GM21529 (cell line): ENCODE data around the gene ABCC12.
"Not testable (repeated sequence)": the region's sequence is repeated elsewhere in the genome, so short reads cannot be mapped to it uniquely, and the experiment has no call there.

Experiments used
- ATAC-seq: cut with Tn5 transposase; IDR thresholded peaks from one replicate; pipeline ENCODE4 v1.9.1; 2021; ENCODE audit not compliant: unreplicated experiment

ABCC12 gene

GRCh38 chr16:48155926-48156789, at the start of gene ABCC12:
ABCC12 (minus strand) TSS chr16:48155993; CDS start chr16:48146424, 9,569 bp downstream.
- ATAC-seq, result no peak

- no peak for ATAC-seq
Measured at GRCh38 chr16:48204825-48205151, 49.0 kb upstream of the ABCC12 start.

- ATAC-seq, result no peak
Measured at GRCh38 chr16:48203974-48204824, 48.4 kb upstream of the ABCC12 start.

GRCh38 chr16:48201515-48202201, 45.9 kb upstream of the ABCC12 start:
- ATAC-seq, result no peak

DNA sequence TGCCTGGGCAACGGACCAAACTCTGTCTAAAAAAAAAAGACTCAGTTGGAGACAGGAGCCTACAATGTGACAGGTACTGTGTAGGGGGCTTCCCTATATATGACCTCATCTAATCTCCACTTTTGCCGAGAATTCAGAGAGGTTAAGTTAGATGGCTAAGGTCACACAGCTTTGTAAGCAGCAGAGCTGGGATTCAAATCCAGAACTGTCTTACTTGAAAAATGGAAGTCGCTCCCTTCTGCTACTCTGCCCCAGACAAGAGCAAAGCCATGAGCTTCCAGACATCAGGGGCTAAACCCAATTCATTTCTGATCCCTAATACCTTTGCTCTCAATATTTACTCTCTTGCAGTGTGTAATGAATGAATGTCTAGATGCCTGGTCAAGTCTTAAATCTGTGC, 41.5 kb upstream of the ABCC12 start:
- no peak for ATAC-seq

- ATAC-seq, result no peak
Measured at GRCh38 chr16:48194828-48195556, 39.2 kb upstream of the ABCC12 start.

GRCh38 chr16:48193846-48194245, 38.1 kb upstream of the ABCC12 start:
- no peak for ATAC-seq

GRCh38 chr16:48188449-48189102, 32.8 kb upstream of the ABCC12 start:
- peak; percentile 92 for ATAC-seq

DNA sequence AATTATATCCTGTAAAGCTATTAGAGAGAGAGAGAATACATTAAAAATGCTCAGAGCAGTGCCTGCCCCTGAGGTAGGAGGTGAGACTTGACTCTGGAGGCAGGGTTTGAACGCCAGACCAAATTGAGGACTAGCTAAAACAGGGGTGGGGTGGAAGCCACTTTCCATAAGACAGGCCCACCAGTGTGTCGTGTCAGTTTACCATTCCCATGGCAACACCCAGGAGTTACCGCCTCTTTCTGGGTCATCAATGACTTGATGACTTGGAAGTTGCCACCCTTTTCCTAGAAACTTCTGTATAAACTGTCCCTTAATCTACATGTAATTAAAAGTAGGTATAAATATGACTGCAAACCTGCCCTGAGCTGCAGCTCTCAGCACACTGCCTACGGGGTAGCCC, 32.0 kb upstream of the ABCC12 start:
- no peak for ATAC-seq

DNA sequence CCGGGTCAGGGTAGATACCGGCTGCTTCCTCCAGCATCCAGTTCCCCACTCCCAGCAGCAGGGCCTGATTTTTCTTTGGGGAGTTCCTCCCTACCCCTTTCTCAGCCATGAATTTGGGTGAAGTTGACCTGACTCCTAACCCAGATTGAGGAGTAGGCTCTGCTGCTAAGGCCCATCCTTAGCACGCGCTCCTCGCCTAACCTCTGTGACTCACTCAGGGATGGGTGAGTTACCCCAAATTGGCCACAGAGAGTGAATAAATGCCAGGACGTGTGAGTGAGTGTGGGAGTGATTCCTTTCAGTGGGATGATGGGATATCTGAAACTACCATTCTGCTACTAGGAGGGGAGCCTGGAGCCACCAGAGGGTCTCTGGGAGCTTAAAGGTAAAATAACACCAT, 28.9 kb upstream of the ABCC12 start:
- ATAC-seq, result no peak

GRCh38 chr16:48182979-48183537, 27.3 kb upstream of the ABCC12 start:
- no peak for ATAC-seq

DNA sequence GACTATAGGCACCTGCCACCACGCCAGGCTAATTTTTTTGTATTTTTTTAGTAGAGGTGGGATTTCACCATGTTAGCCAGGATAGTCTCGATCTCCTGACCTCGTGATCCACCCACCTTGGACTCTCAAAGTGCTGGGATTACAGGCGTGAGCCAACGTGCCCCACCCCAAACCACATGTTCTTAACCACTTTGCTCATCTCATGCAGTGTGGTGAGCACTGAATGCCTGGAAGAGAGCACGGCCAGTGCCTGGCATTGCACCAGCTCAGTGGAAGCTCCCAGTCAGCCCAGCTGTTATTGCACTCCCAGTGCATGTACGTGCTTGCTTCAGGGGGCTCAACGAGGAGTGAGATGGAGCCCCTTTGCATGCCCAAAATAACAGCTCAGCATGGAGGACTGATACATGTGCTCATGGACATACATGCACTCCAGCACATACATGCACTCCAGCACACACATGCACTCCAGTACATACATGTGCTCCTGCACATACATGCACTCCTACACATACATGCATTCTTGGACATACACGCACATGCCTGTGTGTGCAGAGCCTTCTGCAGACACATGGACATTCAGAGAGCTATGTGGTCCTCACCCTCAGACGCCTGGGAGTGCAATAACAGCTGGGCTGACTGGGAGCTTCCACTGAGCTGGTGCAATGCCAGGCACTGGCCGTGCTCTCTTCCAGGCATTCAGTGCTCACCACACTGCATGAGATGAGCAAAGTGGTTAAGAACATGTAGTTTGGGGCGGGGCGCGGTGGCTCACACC, 26.1 kb upstream of the ABCC12 start:
- ATAC-seq, result not testable (repeated sequence)

GRCh38 chr16:48180868-48181480, 25.2 kb upstream of the ABCC12 start:
- no peak for ATAC-seq

DNA sequence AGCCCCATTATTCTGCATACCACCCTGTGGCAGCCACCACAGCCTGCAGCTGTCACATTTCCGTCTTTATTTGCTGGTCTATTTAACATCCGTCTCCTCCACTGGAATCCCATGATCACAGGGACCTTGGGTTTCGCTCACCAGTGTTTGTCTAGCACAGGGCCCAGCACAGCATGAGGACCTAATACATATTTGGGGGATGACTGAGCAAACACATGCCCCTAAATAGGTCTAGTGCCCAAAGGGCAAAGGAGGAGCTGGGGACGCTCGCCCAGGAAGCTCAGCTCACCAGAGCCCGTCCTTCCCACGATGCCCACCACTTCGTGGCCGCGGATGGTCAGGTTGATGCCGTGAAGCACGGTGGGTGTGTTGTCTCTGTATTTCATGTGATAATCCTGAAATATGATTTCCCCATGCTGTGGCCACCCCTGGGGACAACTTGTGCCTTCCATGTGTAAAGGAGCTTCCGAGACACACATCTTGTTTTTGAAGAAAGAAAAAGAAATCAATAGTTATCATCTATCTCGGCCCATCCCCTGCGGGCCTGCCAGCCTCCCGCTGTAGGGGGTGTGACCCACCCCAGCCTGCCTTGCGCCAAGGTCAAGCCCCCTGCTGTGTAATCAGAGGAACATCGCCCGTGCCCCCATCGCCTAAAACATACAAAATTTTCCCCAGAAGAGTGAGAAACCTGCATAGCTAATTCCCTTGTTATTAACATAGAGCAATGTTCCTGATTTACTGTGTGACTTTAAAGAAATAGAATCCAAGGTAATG, 21.0 kb upstream of the ABCC12 start:
- no peak for ATAC-seq

DNA sequence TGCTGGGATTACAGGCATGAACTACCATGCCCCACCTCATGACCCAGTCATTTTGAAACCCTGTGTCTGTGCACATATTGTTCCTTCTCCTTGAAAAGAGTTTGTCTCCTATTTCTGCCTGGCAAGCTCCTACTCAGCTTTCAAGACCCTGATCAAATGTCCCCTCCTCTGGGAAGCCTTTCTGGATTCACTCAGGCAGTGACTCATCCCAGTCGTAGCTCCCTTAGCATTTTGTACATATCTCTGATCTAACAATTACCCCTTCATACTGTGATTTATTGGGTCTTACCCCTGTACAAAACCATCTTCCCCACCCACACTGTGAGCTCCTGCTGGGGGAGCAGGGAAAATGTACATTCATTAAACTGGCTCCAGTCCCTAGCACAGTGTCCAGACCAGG, 18.1 kb upstream of the ABCC12 start:
- ATAC-seq, result no peak

GRCh38 chr16:48172682-48173081, 16.9 kb upstream of the ABCC12 start:
- ATAC-seq, result no peak

DNA sequence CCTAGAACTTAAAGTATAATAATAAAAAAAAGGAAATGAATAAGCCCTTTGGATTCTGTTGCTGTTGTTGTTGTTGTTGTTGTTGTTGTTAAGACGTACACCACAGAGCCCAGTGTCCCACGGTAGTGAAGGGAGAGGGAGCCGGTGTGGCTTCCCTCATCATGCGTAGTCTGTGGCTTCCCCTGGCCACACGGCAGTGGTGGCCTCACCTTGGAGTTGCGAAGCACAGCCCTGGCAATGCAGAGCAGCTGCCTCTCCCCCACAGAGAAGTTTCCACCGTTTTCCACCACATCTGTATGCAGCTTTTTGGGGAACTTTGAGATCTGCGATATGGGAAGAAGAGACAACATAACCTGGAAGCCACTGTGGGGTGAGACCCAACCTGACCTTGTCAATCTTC, 14.1 kb upstream of the ABCC12 start:
- no peak for ATAC-seq

GRCh38 chr16:48168075-48168474, 12.3 kb upstream of the ABCC12 start:
- ATAC-seq, result no peak
